ES-I3 (cell line): ENCODE measurements around the gene RPUSD2.
A peak's percentile ranks its signal among the peaks of the same experiment; 100 is the strongest.

Experiments used
- H3K36me3 ChIP-seq: 2 replicates; pipeline ENCODE4 v1.6.1; 2013; ENCODE audit warnings: mild to moderate bottlenecking, low read length, control low read depth, moderate library complexity; ENCODE audit not compliant: insufficient read depth
- H3K4me1 ChIP-seq: 2 replicates; pipeline ENCODE4 v1.6.1; 2013; ENCODE audit warnings: mild to moderate bottlenecking, control low read depth, low read length; ENCODE audit not compliant: insufficient read depth
- H3K9ac ChIP-seq: 2 replicates; pipeline ENCODE4 v1.6.1; 2013; ENCODE audit warnings: low read depth, mild to moderate bottlenecking, low read length, moderate library complexity
- H3K9me3 ChIP-seq: 2 replicates; pipeline ENCODE4 v1.6.1; 2013; ENCODE audit warnings: mild to moderate bottlenecking, low read length, moderate library complexity; ENCODE audit not compliant: control insufficient read depth, insufficient read depth

The RPUSD2 gene

DNA sequence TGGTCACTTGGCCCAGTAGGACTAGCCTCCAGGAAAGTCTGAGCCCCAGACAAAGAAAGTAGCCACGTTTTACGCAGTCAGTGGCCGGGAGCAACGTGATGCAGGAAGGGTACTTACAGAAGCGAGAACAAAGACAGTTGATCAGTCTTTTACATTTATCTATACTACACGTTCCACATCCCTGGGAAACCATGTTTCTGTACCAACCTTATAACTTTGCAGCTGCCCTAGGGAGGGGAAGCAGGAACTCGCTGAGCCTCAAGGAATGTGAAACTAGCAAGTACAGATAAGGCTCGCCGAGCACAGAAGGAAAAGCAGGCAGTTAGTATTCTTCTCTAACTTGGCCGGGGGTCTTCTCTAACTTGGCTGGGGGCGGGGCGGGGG, 21.6 kb downstream of the RPUSD2 start:
- H3K9ac ChIP-seq, result no peak overlapping the region; the same call in 1 of the 2 replicates
- H3K9me3 ChIP-seq, result no peaks in the 10 kb centered on the region
- H3K36me3 ChIP-seq, result no peaks in the 10 kb centered on the region
- H3K4me1 ChIP-seq, result 0 out of 2 replicates have a peak, but pooled peaks cover 3% of the 10 kb centered on the region

GRCh38 chr15:40591389-40591788, 22.3 kb downstream of the RPUSD2 start:
- Histone ChIP-seq H3K36me3 (no peaks in the 10 kb centered on the region), H3K9me3 (no peaks in the 10 kb centered on the region), H3K4me1 (0 out of 2 replicates have a peak, but pooled peaks cover 3% of the 10 kb centered on the region), H3K9ac (peak overlapping the region; percentile 35)

DNA sequence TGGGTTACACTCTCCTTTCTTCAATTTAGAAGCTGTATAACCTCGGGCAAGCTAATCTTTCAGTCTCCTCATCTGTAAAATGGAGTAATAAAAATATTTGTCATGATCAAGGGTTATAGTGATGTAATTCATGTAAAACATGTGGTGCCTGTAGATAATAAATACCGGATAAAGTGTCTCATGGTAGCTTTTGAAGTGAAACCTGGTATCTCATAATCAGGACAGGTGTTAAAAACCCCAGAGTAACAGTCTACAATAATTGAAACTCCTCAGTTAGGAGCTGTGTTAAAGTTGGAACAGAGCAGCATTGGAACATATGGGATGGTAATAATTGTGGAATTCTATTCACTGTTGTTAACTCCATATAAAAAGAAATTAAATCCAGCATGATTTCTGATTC, 24.1 kb downstream of the RPUSD2 start:
- H3K9ac ChIP-seq, result no peak overlapping the region
- no peaks in the 10 kb centered on the region for H3K9me3 ChIP-seq
- no peaks in the 10 kb centered on the region for H3K36me3 ChIP-seq
- 0 out of 2 replicates have a peak, but pooled peaks cover 3% of the 10 kb centered on the region for H3K4me1 ChIP-seq

- Histone ChIP-seq H3K4me1 (0 out of 2 replicates have a peak, but pooled peaks cover 3% of the 10 kb centered on the region), H3K9me3 (no peaks in the 10 kb centered on the region), H3K36me3 (no peaks in the 10 kb centered on the region), H3K9ac (peak within 1 kb of the TSS; percentile 99)
Observed at GRCh38 chr15:40593588-40594428, 24.7 kb downstream of the RPUSD2 start, which contains the start of gene KNL1. KNL1 (plus strand) TSS chr15:40594249; CDS start chr15:40602932, 8,683 bp downstream.

- H3K4me1 ChIP-seq, result 0 out of 2 replicates have a peak, but pooled peaks cover 3% of the 10 kb centered on the region
- H3K9ac ChIP-seq, result peak overlapping the region; percentile 99
- no peaks in the 10 kb centered on the region for H3K36me3 ChIP-seq
- H3K9me3 ChIP-seq, result no peaks in the 10 kb centered on the region
Observed at GRCh38 chr15:40594429-40594836, 25.3 kb downstream of the RPUSD2 start.

- no peaks in the 10 kb centered on the region for H3K9me3 ChIP-seq
- H3K36me3 ChIP-seq, result no peaks in the 10 kb centered on the region
- H3K4me1 ChIP-seq, result 0 out of 2 replicates have a peak, but pooled peaks cover 3% of the 10 kb centered on the region
- peak overlapping the region; percentile 99 for H3K9ac ChIP-seq
Observed at GRCh38 chr15:40595219-40595618, 26.1 kb downstream of the RPUSD2 start.

DNA sequence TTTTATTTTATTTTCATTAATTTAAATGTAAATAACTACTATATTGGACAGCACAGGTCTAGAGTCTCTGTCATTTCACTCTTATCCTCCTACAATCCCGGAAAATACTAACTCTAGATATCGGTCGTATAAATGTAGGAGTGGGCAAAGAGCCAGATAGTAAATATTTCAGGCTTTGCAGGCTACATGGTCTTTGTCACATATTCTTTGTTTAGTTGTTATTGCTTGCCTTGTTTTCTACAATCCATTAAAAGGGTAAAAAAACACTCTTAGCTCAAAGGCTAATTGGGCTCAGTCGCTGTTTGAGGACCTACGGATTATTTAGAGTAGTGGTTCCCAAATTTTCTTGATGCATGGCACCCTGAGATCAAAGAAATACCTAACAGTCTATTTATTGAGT, 26.7 kb downstream of the RPUSD2 start:
- Histone ChIP-seq H3K36me3 (no peaks in the 10 kb centered on the region), H3K4me1 (0 out of 2 replicates have a peak, but pooled peaks cover 3% of the 10 kb centered on the region), H3K9me3 (no peaks in the 10 kb centered on the region), H3K9ac (no peak overlapping the region)

DNA sequence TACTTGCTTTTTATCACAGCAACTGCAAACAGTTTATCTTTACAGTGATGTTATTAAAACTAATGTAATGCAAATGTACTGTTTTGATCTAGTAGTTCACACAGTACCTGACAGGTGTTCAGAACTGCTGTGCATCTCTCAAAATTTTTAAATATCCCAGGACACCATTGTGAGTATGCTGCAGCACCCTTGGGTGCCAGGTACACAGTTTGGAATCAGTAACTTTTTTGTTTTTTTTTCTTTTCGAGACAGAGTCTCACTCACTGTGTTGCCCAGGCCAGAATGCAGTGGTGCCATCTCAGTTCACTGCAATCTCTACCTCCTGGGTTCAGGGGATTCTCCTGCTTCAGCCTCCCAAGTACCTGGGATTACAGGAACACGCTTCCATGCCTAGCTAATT, 27.9 kb downstream of the RPUSD2 start:
- H3K4me1 ChIP-seq, result 0 out of 2 replicates have a peak, but pooled peaks cover 3% of the 10 kb centered on the region
- H3K36me3 ChIP-seq, result no peaks in the 10 kb centered on the region
- H3K9ac ChIP-seq, result no peak overlapping the region
- no peaks in the 10 kb centered on the region for H3K9me3 ChIP-seq

GRCh38 chr15:40598126-40598525, 29.0 kb downstream of the RPUSD2 start:
- Histone ChIP-seq H3K36me3 (no peaks in the 10 kb centered on the region), H3K4me1 (0 out of 2 replicates have a peak, but pooled peaks cover 3% of the 10 kb centered on the region), H3K9me3 (no peaks in the 10 kb centered on the region), H3K9ac (no peak overlapping the region)

DNA sequence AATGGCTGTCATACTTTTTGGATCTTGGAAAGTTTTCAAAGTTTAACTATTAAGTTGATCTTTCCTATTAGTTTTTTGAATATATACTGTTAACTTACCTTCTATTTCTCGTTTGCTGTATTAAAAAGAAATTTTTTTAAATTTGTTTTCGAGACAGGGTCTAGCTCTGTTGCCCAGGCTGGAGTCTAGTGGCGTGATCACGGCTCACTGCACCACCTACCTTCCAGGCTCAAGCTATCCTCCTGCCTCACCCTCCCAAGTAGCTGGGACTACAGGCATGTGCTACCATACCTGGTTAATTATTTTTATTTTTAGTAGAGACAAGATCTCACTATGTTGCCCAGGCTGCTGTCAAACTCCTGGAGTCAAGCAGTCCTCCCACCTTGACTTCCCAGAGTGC, 29.6 kb downstream of the RPUSD2 start:
- Histone ChIP-seq H3K36me3 (no peaks in the 10 kb centered on the region), H3K4me1 (0 out of 2 replicates have a peak, but pooled peaks cover 3% of the 10 kb centered on the region), H3K9ac (no peak overlapping the region), H3K9me3 (no peaks in the 10 kb centered on the region)

DNA sequence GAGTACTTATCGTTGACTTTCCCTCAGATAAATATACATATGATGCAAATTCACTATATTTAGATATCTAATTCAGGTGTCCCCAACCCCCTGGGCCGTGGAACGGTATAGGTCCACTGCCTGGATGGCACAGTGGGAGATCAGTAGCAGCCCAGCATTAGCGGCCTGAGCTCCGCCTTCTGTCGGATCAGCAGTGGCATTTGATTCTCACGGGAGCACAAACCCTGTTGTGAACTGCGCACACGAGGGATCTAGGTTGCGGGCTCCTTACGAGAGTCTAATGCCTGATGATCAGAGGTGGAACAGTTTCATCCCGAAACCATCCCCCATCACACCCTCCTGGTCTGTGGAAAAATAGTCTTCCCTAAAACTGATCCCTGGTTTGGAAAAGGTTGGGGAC, 31.9 kb downstream of the RPUSD2 start:
- Histone ChIP-seq H3K4me1 (no peaks in the 10 kb centered on the region), H3K9me3 (no peaks in the 10 kb centered on the region), H3K9ac (no peak overlapping the region), H3K36me3 (no peaks in the 10 kb centered on the region)

GRCh38 chr15:40603935-40604334, 34.8 kb downstream of the RPUSD2 start:
- Histone ChIP-seq H3K36me3 (no peaks in the 10 kb centered on the region; the same call in 1 of the 2 replicates), H3K4me1 (no peaks in the 10 kb centered on the region), H3K9ac (no peak overlapping the region), H3K9me3 (no peaks in the 10 kb centered on the region)

DNA sequence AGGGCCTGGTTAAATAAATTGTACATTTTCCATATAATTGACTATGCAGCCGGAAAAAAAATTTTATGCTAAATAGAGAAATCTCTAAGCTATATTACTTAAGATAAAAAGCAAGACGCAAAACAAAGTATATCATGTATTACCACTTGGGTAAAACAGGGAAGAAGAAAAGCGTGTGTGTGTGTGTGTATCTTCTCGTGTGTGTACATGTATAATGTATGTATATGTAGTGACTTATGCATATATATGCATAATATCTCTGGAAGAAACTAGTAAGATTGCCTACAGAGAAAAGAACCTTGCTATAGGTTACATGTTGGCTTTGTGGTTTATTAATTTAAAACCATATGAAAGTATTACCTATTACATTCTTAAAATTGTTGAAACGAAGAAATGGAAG, 44.0 kb downstream of the RPUSD2 start:
- Histone ChIP-seq H3K4me1 (no peaks in the 10 kb centered on the region), H3K9ac (no peak overlapping the region), H3K9me3 (no peaks in the 10 kb centered on the region), H3K36me3 (no peaks in the 10 kb centered on the region)

DNA sequence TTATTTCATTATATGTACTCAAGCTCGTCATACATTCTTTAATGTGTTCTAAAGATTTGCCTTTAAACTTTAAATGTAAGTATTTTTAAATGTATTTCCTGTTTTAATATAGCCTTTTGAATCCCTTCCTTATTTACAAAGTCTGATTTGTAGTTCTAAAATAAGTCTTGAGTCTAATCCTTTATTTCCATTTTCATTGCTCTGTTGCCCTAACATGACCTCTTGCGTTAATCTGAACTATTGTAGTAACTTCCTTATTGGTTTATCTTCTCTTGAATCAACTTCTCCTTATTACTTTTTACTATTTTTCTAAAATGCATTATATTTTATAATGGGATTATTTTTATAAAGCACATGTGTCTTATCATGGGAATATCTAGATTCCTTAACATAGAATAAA, 48.9 kb downstream of the RPUSD2 start:
- Histone ChIP-seq H3K9ac (no peak overlapping the region), H3K4me1 (no peaks in the 10 kb centered on the region), H3K36me3 (no peaks in the 10 kb centered on the region), H3K9me3 (no peaks in the 10 kb centered on the region)

GRCh38 chr15:40618906-40619305, 49.8 kb downstream of the RPUSD2 start:
- Histone ChIP-seq H3K36me3 (no peaks in the 10 kb centered on the region), H3K4me1 (no peaks in the 10 kb centered on the region), H3K9me3 (no peaks in the 10 kb centered on the region), H3K9ac (no peak overlapping the region)
